Activated T-helper 1 cell treated with anti-CD3 and anti-CD28 coated beads, Interleukin-12 subunit alpha, Interleukin-12 subunit beta, Interleukin-2, Interleukin-4 antibody, amounts not matched to agents 30 ng/mL and 10 ng/mL and 1 ng/mL, durations not matched to agents 14 hours and 24 hours and 36 hours (primary cell): ENCODE measurements around the gene KLF7. TPM values are rescaled to one million over a fixed set of nuclear protein-coding genes. Genes with fewer than 3 reads are reported as not detected.

ENCODE experiments used
- DNase-seq: peaks from one replicate; pipeline ENCODE4 v3.0.0; 2021; ENCODE audit warnings: low spot score
- H3K27ac Mint-ChIP-seq: one replicate; pipeline ENCODE4 v1.8.0; 2021; ENCODE audit warnings: mild to moderate bottlenecking, mixed read lengths
- H3K27me3 Mint-ChIP-seq: one replicate; pipeline ENCODE4 v1.8.0; 2022; ENCODE audit warnings: mild to moderate bottlenecking, moderate library complexity, mixed read lengths; ENCODE audit not compliant: insufficient read depth
- H3K36me3 Mint-ChIP-seq: one replicate; pipeline ENCODE4 v1.8.0; 2021; ENCODE audit warnings: low read depth, mixed read lengths
- H3K4me1 Mint-ChIP-seq: one replicate; pipeline ENCODE4 v1.8.0; 2021; ENCODE audit warnings: low read depth, mixed read lengths
- H3K4me3 Mint-ChIP-seq: one replicate; pipeline ENCODE4 v1.8.0; 2021; ENCODE audit warnings: mild to moderate bottlenecking, moderate library complexity, mixed read lengths
- H3K9me3 Mint-ChIP-seq: one replicate; pipeline ENCODE4 v1.8.0; 2021; ENCODE audit warnings: mixed read lengths
- intact Hi-C: fragments of 100-400 bp; cut with micrococcal nuclease; formaldehyde crosslinking; loops from one replicate; pipeline ENCODE4 v1.15.1; 2024
- total RNA-seq: library from RNA; stranded (reverse); gene quantifications from 2 replicates; pipeline ENCODE4 v1.2.3, GENCODE V29; 2022

KLF7 gene
- total RNA-seq, 1 donor from 2014 or later, result 16.5 TPM

DNA sequence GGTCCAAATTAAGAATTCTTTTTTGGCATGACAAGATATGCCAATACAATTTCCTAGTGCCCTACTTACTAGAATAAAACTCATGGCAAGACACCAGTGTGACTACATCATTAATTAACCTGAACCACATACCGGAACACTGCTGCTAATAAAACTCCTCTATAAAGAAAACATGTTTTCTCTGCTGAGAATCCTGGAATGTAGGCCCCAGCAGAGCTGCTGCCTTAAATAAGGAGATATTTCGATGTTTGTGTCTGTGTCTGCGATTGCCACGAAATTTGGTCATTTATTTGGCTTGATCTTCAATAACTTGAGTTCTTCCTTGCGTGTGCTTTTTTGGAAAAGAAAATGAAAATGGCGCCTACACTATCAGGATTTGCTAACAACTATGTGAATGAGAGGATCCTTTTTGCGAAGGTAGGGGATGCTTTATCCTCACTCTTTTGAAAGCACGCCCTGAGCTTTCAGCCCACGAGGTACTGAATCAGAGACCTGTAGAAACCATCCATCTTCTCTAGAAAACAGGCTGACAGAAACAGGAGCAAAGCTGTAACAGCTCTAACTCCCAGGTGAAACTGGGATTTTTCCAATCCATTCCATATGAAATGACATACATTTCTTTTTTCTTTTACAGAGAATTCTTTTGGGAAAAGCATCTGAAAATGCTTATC is 27.0 kb downstream of the KLF7 start:
- no peak for DNase-seq
- no peaks in the 10 kb centered on the region for H3K27me3 Mint-ChIP-seq
- H3K27ac Mint-ChIP-seq, result no peak overlapping the region
- H3K4me3 Mint-ChIP-seq, result no peak overlapping the region
- H3K36me3 Mint-ChIP-seq, result peaks cover 24% of the 10 kb centered on the region
- intact Hi-C loops, result no loop called here
- no peaks in the 10 kb centered on the region for H3K9me3 Mint-ChIP-seq
- H3K4me1 Mint-ChIP-seq, result peaks cover 55% of the 10 kb centered on the region

DNA sequence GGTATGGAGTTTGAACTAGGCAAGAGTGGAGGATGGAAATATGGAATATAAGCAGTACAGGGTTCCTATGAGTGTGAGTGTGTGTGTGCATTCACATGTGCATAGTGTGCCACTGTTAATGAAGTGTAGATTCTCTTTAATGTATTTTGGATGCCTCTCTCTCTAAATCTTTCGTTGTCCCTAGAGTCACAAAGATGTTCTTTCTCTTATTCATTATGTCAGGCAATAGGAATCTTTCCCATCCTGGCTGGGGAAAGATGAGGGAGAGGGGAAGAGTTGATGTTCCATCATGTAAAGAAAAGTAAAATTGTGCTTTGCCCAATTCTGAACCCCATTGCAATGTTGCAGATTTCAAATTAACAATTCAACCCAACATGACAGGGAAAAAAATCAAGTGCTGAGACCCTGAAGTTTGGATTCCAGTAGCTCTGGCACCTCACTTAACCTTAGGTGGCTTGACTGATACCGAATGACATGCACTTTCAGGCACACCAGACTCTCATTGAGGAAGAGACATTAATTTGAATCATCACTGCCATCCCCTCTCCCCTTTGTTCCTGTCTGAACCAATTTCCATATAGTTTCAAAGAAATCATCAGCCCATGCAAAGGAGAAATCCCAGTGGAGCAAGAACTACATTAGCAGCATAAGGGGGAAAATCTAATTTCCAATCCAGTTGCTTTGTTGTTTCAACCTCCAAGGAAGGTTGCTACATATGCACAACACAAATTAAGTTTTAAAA is 28.0 kb downstream of the KLF7 start:
- intact Hi-C loops, result no loop called here
- peaks cover 29% of the 10 kb centered on the region for H3K36me3 Mint-ChIP-seq
- peaks cover 49% of the 10 kb centered on the region for H3K4me1 Mint-ChIP-seq

DNA sequence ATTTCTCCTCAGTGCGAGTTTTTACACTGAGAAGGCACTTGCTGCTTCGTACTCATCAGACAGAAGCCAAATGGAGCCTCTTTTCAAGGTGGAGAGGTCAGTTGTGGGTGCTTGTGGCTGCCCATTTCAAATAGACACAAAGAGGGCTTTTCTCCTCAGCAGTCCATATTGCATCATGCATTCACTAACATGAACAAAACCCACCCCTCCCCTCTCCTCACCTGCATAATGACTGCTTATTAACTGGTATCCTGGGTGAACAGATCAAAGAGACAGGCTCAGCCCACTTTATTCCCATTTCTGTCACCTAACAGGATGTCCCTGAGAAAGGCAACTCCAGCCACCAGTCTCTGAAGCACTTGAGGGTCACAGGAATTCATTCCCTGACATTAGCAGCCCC is 28.9 kb downstream of the KLF7 start:
- Mint-ChIP-seq H3K27me3 (no peaks in the 10 kb centered on the region), H3K4me1 (peaks cover 47% of the 10 kb centered on the region), H3K36me3 (peaks cover 28% of the 10 kb centered on the region), H3K9me3 (no peaks in the 10 kb centered on the region), H3K27ac (no peak overlapping the region), H3K4me3 (no peak overlapping the region)
- DNase-seq, result no peak
- intact Hi-C loops, result no loop called here

More for the DNA sequence above, 28.0 kb downstream of the KLF7 start:
- Mint-ChIP-seq H3K9me3 (no peaks in the 10 kb centered on the region), H3K27ac (no peak overlapping the region), H3K4me3 (no peak overlapping the region), H3K27me3 (no peaks in the 10 kb centered on the region)
- DNase-seq, result no peak

DNA sequence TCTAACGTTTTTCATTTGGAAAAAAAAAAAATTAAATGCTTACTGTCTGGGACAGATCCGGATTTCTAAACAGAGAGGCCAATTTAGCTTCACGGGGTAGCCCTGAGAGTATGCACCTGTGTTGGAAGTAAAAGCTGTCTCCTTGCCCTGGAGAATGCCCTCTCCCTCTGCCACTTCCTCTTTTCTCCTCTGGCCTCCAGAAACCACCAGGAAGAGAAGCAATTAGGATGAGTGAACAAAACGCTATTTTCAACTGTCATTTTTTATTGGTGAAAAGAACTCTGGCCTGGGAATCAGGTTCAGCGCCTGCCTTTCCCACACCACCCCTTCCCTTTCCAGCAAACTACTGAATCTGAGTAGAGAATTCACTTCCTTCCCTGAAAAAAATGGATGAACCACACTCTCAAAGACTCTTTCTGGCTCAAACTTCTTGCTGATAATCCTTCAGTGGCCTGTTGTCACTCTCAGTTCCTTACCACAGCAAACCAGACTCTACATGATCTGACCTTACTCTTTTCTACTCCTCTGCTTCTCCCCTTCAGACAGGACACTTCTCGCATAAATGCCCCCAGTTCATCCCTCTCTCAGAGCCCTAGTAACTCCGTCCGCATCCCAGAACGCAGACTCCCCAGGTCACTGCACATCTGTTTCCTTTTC is 29.8 kb downstream of the KLF7 start:
- intact Hi-C loops, result no loop called here
- H3K36me3 Mint-ChIP-seq, result peaks cover 34% of the 10 kb centered on the region
- H3K27ac Mint-ChIP-seq, result peak overlapping the region; percentile 0
- peaks cover 47% of the 10 kb centered on the region for H3K4me1 Mint-ChIP-seq
- no peaks in the 10 kb centered on the region for H3K27me3 Mint-ChIP-seq
- no peak for DNase-seq
- no peak overlapping the region for H3K4me3 Mint-ChIP-seq
- no peaks in the 10 kb centered on the region for H3K9me3 Mint-ChIP-seq

DNA sequence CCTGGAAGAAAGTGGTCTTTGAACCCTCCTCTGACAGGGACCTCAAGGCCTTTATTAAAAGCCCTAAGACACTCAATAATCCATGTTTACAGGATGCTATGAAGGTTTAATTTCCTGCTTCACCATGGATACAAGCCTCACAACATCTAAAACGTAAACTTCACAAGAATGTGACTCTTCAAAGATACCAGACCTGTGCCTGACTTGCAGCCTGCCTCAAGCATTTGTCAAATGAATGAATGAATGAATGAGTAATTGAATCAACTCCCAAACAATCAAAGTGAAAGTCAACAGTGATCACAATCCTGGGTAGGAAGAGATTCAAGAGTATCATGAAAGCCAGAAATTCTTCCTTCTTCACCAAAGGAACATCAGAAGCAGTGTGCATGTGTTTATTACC is 30.4 kb downstream of the KLF7 start:
- Mint-ChIP-seq H3K36me3 (peaks cover 34% of the 10 kb centered on the region), H3K27me3 (no peaks in the 10 kb centered on the region), H3K27ac (no peak overlapping the region), H3K9me3 (no peaks in the 10 kb centered on the region), H3K4me3 (no peak overlapping the region), H3K4me1 (peaks cover 49% of the 10 kb centered on the region)
- DNase-seq, result no peak
- intact Hi-C loops, result no loop called here

DNA sequence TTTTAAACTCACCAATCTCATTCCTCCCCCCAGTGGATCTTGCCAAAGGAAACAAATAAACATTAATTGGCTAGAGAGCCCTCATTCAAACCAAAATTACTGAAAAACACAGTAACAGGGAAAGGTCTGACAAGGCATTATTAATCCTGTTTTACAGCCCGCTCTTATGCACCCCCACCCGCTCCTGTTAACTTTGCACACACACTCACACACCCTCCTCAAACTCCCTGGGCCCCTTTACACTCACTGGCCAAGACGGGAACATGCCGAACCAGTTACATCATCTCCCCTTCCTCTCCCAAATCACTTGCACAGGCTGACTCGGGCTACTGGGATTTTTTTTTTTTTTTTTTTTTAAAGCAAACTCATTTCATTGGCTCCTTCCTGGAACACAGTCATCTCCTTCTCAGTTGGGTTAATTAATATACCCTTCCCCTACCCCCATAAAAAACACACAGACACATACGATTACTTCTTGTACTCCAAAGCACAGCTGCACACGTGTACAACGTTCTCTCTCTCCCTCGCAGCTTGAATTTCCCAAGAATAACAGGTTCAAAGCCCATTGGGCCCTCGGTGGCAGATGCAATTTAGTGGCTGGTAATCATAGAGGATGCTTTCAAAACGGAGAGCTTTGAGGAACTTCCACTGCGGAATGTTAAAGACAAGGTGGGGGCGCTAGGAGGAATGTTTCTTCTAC is 31.8 kb downstream of the KLF7 start:
- H3K4me3 Mint-ChIP-seq, result no peak overlapping the region
- H3K4me1 Mint-ChIP-seq, result peaks cover 49% of the 10 kb centered on the region
- intact Hi-C loops, result no loop called here
- peaks cover 35% of the 10 kb centered on the region for H3K36me3 Mint-ChIP-seq
- DNase-seq, result no peak
- H3K27ac Mint-ChIP-seq, result no peak overlapping the region
- peaks cover 4% of the 10 kb centered on the region for H3K9me3 Mint-ChIP-seq
- H3K27me3 Mint-ChIP-seq, result no peaks in the 10 kb centered on the region

DNA sequence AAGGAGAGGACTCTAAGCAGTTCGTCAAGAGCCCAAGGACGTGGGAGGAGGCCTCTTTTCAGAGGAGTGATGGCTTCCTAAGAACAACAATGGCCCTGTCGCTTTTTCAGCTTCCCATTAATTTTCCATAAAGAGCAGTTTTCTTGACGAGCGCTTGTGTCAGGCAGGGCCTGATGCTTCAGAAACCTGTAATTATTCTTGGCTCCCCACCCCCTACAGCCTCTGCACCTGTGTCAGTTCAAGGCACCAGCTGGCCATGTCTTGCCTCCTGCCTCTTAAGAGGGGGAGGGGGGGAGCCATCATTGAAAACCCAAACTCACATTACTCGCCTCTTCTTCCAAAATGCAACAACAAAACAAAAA is 32.3 kb downstream of the KLF7 start:
- Mint-ChIP-seq H3K4me3 (no peak overlapping the region), H3K36me3 (peaks cover 37% of the 10 kb centered on the region), H3K9me3 (peaks cover 9% of the 10 kb centered on the region), H3K27ac (no peak overlapping the region), H3K27me3 (no peaks in the 10 kb centered on the region), H3K4me1 (peaks cover 49% of the 10 kb centered on the region)
- DNase-seq, result no peak
- intact Hi-C loops, result no loop called here

DNA sequence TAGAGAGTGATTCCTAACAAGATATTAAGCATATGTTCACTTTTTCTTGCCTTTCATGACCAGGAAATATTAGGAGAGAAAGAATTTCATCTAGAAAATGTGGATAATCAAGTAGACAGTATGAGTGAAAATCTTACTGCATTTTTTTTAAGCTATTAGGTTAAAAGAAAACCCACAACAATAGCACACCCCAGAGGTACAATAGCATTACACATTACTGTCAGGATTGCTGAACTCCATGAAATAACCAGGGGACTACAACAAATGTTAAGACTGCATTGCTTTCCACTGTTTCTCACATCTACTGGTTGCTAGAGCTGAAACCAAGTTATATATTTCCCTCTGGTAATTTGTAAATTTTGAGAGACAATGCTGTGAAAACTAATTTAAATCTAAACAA is 33.7 kb downstream of the KLF7 start:
- H3K4me1 Mint-ChIP-seq, result peaks cover 49% of the 10 kb centered on the region
- no peak overlapping the region for H3K4me3 Mint-ChIP-seq
- peaks cover 39% of the 10 kb centered on the region for H3K36me3 Mint-ChIP-seq
- DNase-seq, result no peak
- no peaks in the 10 kb centered on the region for H3K27me3 Mint-ChIP-seq
- peaks cover 9% of the 10 kb centered on the region for H3K9me3 Mint-ChIP-seq
- intact Hi-C loops, result no loop called here
- no peak overlapping the region for H3K27ac Mint-ChIP-seq

DNA sequence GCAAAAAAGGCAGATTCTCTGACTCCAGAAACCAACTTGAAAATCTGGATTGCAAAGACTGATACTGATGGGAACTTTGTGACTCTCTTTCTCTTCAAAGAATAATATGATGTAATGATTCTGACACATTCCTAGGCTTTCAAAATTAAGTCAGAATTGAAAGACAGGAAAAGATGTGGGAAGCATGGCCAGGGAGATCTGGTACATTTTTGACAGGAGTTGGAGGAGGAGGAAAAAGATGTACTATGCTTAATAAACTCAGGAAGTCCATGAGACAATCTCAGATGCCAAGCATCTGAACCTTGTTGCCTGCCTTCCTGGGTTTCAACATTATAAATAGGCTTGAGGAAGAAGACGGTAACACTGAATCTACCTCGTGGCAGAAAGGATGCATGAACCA is 34.2 kb downstream of the KLF7 start:
- no peak for DNase-seq
- intact Hi-C loops, result no loop called here
- H3K27ac Mint-ChIP-seq, result peak overlapping the region; percentile 2
- peaks cover 9% of the 10 kb centered on the region for H3K9me3 Mint-ChIP-seq
- no peaks in the 10 kb centered on the region for H3K27me3 Mint-ChIP-seq
- H3K36me3 Mint-ChIP-seq, result peaks cover 40% of the 10 kb centered on the region
- H3K4me1 Mint-ChIP-seq, result peaks cover 48% of the 10 kb centered on the region
- no peak overlapping the region for H3K4me3 Mint-ChIP-seq

DNA sequence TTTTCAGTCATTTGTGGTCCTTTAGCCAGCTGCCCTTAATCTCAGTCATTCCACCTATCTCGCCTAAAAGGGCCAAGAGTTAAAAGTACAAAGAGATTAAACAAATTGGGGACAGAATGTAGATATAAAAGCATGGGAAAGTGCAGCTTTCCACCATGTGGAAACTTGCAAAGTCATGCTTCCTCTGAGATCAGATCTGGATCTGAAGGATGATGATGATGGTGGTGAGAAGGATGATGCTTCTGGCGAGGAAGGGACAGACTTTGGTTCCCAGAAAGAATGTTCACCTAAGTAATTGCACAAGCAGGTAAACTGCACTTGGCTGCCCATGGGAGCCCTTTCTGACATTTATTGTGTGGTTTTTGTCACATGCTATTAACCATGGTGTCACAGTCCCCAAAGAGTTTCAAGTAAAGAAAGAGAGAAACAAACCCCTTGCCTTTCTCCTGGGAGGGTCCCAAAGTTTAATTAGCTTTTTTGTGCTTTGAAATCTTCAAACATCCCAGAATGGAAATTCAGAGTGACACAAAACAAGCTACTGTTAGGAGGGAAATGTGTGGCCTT is 34.7 kb downstream of the KLF7 start:
- DNase-seq, result no peak
- H3K4me1 Mint-ChIP-seq, result peaks cover 43% of the 10 kb centered on the region
- peaks cover 36% of the 10 kb centered on the region for H3K36me3 Mint-ChIP-seq
- intact Hi-C loops, result no loop called here
- H3K9me3 Mint-ChIP-seq, result peaks cover 9% of the 10 kb centered on the region
- H3K27ac Mint-ChIP-seq, result no peak overlapping the region
- no peaks in the 10 kb centered on the region for H3K27me3 Mint-ChIP-seq
- no peak overlapping the region for H3K4me3 Mint-ChIP-seq

DNA sequence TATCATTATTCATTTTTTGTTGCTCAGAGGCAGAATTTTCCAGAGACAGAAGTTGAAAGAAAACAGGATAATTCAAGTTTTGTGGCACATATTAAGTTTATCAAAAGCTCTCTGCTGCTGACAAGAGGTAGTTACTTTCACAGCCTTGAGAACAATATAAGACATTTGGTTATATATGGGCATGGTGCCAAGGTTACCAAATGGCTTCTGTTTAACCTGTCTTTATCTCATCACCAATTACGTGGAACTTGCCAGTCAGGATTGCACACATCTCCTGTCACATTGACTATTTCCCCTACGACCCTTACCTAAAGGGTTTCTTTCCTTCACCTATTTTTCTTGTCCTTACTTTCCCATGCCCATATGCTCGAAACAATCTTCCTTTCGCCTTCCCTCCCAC is 35.9 kb downstream of the KLF7 start:
- peaks cover 38% of the 10 kb centered on the region for H3K36me3 Mint-ChIP-seq
- no peak overlapping the region for H3K4me3 Mint-ChIP-seq
- H3K4me1 Mint-ChIP-seq, result peaks cover 39% of the 10 kb centered on the region
- H3K9me3 Mint-ChIP-seq, result peaks cover 9% of the 10 kb centered on the region
- no peak for DNase-seq
- H3K27ac Mint-ChIP-seq, result no peak overlapping the region
- H3K27me3 Mint-ChIP-seq, result no peaks in the 10 kb centered on the region
- intact Hi-C loops, result no loop called here

DNA sequence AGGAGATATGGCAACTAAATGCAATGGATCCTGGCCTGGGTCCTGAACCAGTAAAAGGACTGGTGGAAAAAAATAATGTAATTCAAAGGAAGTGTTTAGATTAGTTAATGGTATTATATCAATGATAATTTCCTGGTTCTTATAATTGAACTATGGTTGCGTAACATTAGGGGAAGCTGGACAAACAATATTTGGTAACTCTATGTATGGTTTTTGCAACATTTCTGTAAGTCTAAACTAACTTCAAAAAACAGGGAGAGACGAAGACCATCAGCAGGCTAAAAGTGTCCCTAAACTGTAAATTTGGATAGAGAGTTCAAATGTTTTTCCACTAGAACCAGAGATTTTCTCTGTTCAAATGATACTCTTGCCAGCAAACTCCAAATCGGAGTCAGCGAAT is 36.9 kb downstream of the KLF7 start:
- no peak overlapping the region for H3K4me3 Mint-ChIP-seq
- no peak overlapping the region for H3K27ac Mint-ChIP-seq
- intact Hi-C loops, result no loop called here
- no peak for DNase-seq
- peaks cover 37% of the 10 kb centered on the region for H3K36me3 Mint-ChIP-seq
- peaks cover 9% of the 10 kb centered on the region for H3K9me3 Mint-ChIP-seq
- H3K4me1 Mint-ChIP-seq, result peaks cover 41% of the 10 kb centered on the region
- H3K27me3 Mint-ChIP-seq, result no peaks in the 10 kb centered on the region
